Thoracic aorta (tissue), 2 donors: ENCODE data around the gene PNMT. TPM values are rescaled to one million over a fixed set of nuclear protein-coding genes. Genes with fewer than 3 reads are reported as not detected.

Experiments
- ATAC-seq: fragments of 150-250 bp; one replicate; pipeline ENCODE4 v1.8.0; 2017; ENCODE audit warnings: low read depth; ENCODE audit not compliant: insufficient number of reproducible peaks, low FRiP score
- DNase-seq: peaks from one replicate; pipeline ENCODE4 v3.0.0-alpha.2; 2020; ENCODE audit warnings: low spot score
- H3K27ac ChIP-seq, 2 donors: fragments of 200-600 bp; sonication (generic); 1 replicate in 1 of 2; 2 replicates in 1 of 2; pipeline ENCODE4 v1.5.1; 2016; ENCODE audit warnings: mild to moderate bottlenecking in 2 of 2, moderate library complexity in 2 of 2
- H3K27me3 ChIP-seq: fragments of 200-600 bp; sonication (generic); replicated peaks from 2 replicates; pipeline ENCODE4 v1.6.0; 2016; ENCODE audit warnings: mild to moderate bottlenecking; ENCODE audit not compliant: insufficient read depth
- H3K36me3 ChIP-seq: fragments of 200-600 bp; sonication (generic); one replicate; pipeline ENCODE4 v1.5.1; 2016
- H3K4me1 ChIP-seq, 2 donors: fragments of 200-600 bp; sonication (generic); 1 replicate in 1 of 2; 2 replicates in 1 of 2; pipeline versions ENCODE4 v1.5.1 to v1.6.0; 2016; ENCODE audit warnings: low read depth in 2 of 2, mild to moderate bottlenecking in 1 of 2; ENCODE audit not compliant: control insufficient read depth in 1 of 2
- H3K4me3 ChIP-seq: fragments of 200-600 bp; sonication (generic); 2 replicates; pipeline ENCODE4 v1.5.1; 2016; ENCODE audit warnings: mild to moderate bottlenecking
- H3K9me3 ChIP-seq: fragments of 200-600 bp; sonication (generic); 2 replicates; pipeline ENCODE4 v1.5.1; 2016
- CTCF ChIP-seq: fragments of 200-600 bp; sonication (generic); IDR thresholded peaks from one replicate; pipeline ENCODE4 v1.5.1; 2019; ENCODE audit warnings: antibody characterized with exemption
- total RNA-seq, 2 donors: library from RNA; depleted of rRNA; stranded (reverse); fragments of >200 nt; gene quantifications; one replicate each; pipeline versions ENCODE4 v1.1.0 to v1.2.3, GENCODE V29; 2016

PNMT gene
- total RNA-seq, 2 donors from 2014 or later, result 3.1 to 22.9 TPM

GRCh38 chr17:39673335-39674081 lies 5.3 kb downstream of the PNMT start:
- H3K36me3 ChIP-seq, result no peaks in the 10 kb centered on the region
- TF ChIP-seq CTCF, result no peak
- no peak overlapping the region for H3K4me3 ChIP-seq
- H3K9me3 ChIP-seq, result no peaks in the 10 kb centered on the region
- DNase-seq, result no peak
- peaks cover 28 to 61% of the 10 kb centered on the region in 2 donors for H3K4me1 ChIP-seq
- ATAC-seq, result no peak
- no peak overlapping the region for H3K27ac ChIP-seq
- no peaks in the 10 kb centered on the region for H3K27me3 ChIP-seq

GRCh38 chr17:39674179-39674578 lies 5.9 kb downstream of the PNMT start:
- DNase-seq (no peak), ATAC-seq (no peak)
- H3K27me3 ChIP-seq, result no peaks in the 10 kb centered on the region
- H3K9me3 ChIP-seq, result no peaks in the 10 kb centered on the region
- peak overlapping the region; percentile 87 for H3K27ac ChIP-seq
- no peaks in the 10 kb centered on the region for H3K36me3 ChIP-seq
- TF ChIP-seq CTCF, result no peak
- peaks cover 30 to 65% of the 10 kb centered on the region in 2 donors for H3K4me1 ChIP-seq
- H3K4me3 ChIP-seq, result no peak overlapping the region

- H3K27me3 ChIP-seq, result no peaks in the 10 kb centered on the region
- DNase-seq (no peak), ATAC-seq (no peak)
- H3K27ac ChIP-seq, result peak overlapping the region; percentile 87
- H3K36me3 ChIP-seq, result no peaks in the 10 kb centered on the region
- peaks cover 33 to 71% of the 10 kb centered on the region in 2 donors for H3K4me1 ChIP-seq
- no peak overlapping the region for H3K4me3 ChIP-seq
- H3K9me3 ChIP-seq, result no peaks in the 10 kb centered on the region
- no peak for TF ChIP-seq CTCF
These were observed 6.6 kb downstream of the PNMT start for GRCh38 chr17:39674702-39675389.

- DNase-seq, result no peak
- peaks cover 34 to 73% of the 10 kb centered on the region in 2 donors for H3K4me1 ChIP-seq
- H3K9me3 ChIP-seq, result no peaks in the 10 kb centered on the region
- no peak for ATAC-seq
- H3K27ac ChIP-seq, result peak overlapping the region; percentile 87
- no peak for TF ChIP-seq CTCF
- H3K36me3 ChIP-seq, result no peaks in the 10 kb centered on the region
- no peak overlapping the region for H3K4me3 ChIP-seq
- no peaks in the 10 kb centered on the region for H3K27me3 ChIP-seq
These were observed 7.3 kb downstream of the PNMT start for GRCh38 chr17:39675390-39676082.
